Posterior vena cava (tissue), 2 donors: Measurements from ENCODE around the gene RPAP3. TPM values are rescaled to one million over a fixed set of nuclear protein-coding genes. Genes with fewer than 3 reads are reported as not detected.

Experiments
- DNase-seq: peaks from one replicate; pipeline ENCODE4 v3.0.0-alpha.2; 2020; ENCODE audit warnings: low spot score
- intact Hi-C, 2 donors: fragments of 100-400 bp; cut with DNase I; formaldehyde crosslinking; loops; one replicate each; pipeline versions ENCODE4 v1.14.1 to v1.14.2; 2022 to 2023
- long read RNA-seq, 2 donors: library from polyadenylated mRNA; unstranded; transcript quantifications; one replicate each; pipeline ENCODE4 v2.0.0, GENCODE V29; 2020 to 2021
- total RNA-seq, 2 donors: library from RNA; stranded (reverse); fragmentation: NEBNext Ultra II Directional; extraction: Animal tissue kit (Norgen Biotek cat#: 25700); gene quantifications; one replicate each; pipeline ENCODE4 v1.2.1, GENCODE V29; 2021
- donor health status: DM: yes; HTN: yes; CAD: no.
- donor health status: DM: yes; HTN: yes; CAD: no.

The RPAP3 gene
- 10 to 100 TPM; 23.2 to 24.0 TPM for total RNA-seq
- long read RNA-seq, donor 1, full-length matches to known transcripts = 11 of 15 reads
- long read RNA-seq, donor 1, partial matches to known transcripts = 3 of 15 reads
- long read RNA-seq, donor 1, other reads (novel, unspliced or antisense) = 1 of 15 reads
- long read RNA-seq, donor 2, full-length matches to known transcripts = 8 of 17 reads
- long read RNA-seq, donor 2, partial matches to known transcripts = 6 of 17 reads
- long read RNA-seq, donor 2, other reads (novel, unspliced or antisense) = 3 of 17 reads

GRCh38 chr12:47705566-47706425, at the start of gene RPAP3:
Gene RPAP3, minus strand, starts transcription at chr12:47706030. Its CDS starts 3,190 bp downstream, at chr12:47702840.
- intact Hi-C loops = no loop called here

DNA sequence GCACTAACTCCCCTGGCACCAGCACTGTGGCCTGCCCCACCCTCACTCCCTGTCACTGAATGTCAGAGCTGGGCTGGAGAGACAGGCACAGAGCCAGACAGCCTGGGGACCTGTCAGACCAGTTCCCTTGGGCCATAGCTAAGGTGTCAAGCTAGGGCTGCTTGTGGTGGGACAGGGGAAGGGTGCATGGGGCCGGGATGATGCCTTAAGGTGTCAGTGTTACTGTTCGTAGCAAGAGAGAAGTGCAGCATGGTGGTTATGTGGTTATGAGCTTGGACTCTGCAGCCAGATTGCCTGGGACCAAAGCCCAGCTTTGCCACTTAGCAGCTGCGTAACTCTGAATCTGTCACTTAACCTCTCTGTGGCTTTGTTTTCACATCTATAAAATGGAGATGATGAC, 49.1 kb upstream of the RPAP3 start:
- intact Hi-C loops = no loop called here
- no peak for DNase-seq

More at GRCh38 chr12:47705566-47706425, at the start of gene RPAP3:
- peak; percentile 99 for DNase-seq

- intact Hi-C loops = no loop called here
- DNase-seq = no peak
These were observed 48.3 kb upstream of the RPAP3 start for GRCh38 chr12:47754126-47754525.

- DNase-seq = no peak
- intact Hi-C loops = no loop called here
These were observed 47.5 kb upstream of the RPAP3 start for GRCh38 chr12:47753021-47754001.

GRCh38 chr12:47752552-47752951, 46.7 kb upstream of the RPAP3 start:
- intact Hi-C loops = no loop called here
- no peak for DNase-seq

GRCh38 chr12:47752121-47752520, 46.3 kb upstream of the RPAP3 start:
- DNase-seq = no peak
- intact Hi-C loops = no loop called here

DNA sequence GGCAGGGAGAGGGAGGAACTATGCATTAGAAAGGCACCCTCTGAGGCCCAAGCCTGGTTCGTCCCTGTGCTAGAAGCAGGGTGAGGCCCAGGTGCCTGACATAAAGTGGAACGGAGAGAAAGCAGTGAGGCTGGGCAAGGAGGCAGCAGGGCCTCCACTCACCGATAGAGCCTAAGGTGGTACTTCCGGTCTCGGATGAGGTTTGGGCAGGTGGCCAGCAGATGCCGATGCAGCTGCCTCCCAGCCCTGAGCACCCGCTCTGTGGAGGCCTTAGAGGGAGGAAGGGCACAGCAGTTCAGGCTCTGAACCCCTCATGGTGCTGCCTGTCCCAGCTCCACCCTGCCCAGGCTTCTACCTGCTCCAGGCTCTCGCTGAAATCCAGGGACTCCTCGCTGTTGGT, 45.7 kb upstream of the RPAP3 start:
- intact Hi-C loops = no loop called here
- DNase-seq = no peak

GRCh38 chr12:47750916-47751470, 45.2 kb upstream of the RPAP3 start:
- intact Hi-C loops = no loop called here
- no peak for DNase-seq

DNA sequence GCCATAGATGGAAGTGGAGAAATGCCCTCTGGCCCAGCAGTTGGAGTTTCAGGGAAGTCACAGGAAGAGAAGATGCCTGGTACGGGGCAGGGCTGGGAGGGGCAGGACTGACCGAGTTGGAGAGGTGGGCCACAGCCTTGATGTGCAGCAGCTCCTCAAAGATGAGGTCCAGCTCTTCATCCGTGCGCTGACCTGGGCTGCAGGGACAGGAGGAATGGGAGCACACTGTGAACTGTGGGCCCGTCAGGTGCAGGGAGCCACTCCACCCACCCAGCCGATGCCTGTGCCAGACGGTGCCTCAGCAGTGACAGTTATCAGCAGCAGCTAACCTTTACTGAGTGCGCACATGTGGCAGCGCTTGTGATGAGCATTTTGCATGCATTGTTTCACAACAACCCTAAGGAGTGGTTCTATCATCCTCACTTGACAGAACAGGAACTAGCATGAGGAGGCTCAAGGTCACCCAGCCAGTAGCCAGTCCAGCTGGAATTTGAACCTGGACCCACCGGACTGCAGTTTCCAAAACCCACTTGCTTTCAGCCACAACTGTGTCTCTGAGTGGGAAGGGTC, 44.5 kb upstream of the RPAP3 start:
- no peak for DNase-seq
- intact Hi-C loops = no loop called here

DNA sequence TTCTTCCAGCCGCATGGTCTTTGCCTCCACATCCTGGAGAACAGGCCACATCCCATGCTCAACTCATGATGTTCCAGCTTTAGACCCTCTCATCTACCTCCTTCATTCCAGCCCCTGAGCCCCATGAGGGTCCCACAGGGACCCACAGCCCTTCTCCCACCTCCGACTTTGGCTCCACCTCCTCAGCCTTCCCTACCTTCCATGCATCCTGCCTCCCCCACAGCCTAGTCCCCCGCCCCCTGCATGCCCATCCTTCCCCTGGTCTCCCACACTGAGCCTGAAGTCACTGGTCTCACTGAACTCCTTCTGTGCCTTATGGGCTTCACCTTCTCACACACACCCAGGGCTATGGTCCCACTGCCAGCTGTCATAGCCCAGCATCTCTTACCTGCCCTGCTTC, 43.1 kb upstream of the RPAP3 start:
- intact Hi-C loops = no loop called here
- DNase-seq = no peak

- intact Hi-C loops = no loop called here
- no peak for DNase-seq
These were observed 42.6 kb upstream of the RPAP3 start for GRCh38 chr12:47748507-47748828.

DNA sequence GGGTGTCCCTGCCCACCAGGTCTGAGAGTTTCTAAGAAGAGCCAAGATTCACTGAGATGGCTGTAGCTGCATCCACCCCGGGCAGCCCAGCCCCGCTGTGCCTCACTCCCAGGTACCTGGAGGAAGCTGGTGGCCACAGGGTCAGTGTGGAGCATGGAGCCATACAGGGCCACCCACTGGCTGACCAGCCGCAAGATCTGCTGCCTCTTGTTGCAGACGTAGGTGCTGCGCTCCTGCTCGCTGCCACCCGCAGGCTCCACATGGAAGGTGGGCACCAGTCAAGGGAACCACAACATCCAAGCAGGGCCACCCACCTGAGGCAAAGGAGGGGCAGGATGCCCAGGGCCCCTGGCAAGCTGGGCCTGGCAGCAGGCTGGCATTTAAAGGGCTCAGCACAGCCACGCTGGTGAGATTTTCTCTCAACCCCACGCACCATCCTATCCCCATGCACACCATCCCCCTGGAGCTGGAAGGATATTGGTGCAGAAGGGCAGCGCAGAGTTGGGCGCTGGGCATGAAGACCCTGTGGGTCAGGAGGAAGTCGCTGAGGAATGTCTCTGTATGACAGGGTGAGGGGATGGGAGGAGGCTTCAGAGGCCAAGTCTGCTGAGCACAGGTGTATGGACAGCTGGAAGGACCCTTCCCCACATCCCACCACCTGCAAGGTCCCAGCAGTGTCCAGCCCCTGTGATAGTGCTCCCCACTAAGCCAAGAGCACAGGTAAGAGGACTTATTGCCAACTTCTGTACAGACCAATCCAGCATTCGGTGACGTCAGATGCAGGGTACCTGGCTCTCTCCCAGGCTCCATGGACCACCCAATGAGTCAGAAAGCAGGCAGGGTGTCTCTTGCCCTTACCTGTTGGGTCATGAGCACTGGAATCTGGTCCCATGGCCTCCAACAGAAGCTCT, 42.0 kb upstream of the RPAP3 start:
- intact Hi-C loops = no loop called here
- no peak for DNase-seq

- DNase-seq = no peak
These were observed 41.3 kb upstream of the RPAP3 start for GRCh38 chr12:47747126-47747525.

GRCh38 chr12:47746523-47746922, 40.7 kb upstream of the RPAP3 start:
- no peak for DNase-seq
- intact Hi-C loops = no loop called here

More at GRCh38 chr12:47747126-47747525, 41.3 kb upstream of the RPAP3 start:
- intact Hi-C loops = no loop called here

DNA sequence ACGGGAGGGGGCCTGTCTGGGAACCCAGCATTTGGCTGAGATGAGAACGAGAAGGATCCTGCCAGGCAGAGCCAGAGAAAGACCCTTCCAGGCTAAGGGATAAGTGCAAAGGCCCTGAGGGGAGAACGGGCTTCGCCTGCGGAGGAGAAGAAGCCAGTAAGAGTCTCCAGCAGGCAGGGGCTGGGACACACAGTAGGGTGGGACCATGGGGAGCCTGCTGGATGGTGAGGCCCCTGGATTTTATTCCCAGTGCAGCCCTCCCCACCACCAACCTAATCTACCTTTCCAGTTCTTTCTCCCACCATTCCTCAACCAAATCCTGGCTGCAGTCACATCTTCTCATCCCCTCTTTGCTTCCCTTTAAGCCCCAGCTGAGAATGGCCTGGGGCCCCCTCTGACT, 40.2 kb upstream of the RPAP3 start:
- intact Hi-C loops = no loop called here
- no peak for DNase-seq

DNA sequence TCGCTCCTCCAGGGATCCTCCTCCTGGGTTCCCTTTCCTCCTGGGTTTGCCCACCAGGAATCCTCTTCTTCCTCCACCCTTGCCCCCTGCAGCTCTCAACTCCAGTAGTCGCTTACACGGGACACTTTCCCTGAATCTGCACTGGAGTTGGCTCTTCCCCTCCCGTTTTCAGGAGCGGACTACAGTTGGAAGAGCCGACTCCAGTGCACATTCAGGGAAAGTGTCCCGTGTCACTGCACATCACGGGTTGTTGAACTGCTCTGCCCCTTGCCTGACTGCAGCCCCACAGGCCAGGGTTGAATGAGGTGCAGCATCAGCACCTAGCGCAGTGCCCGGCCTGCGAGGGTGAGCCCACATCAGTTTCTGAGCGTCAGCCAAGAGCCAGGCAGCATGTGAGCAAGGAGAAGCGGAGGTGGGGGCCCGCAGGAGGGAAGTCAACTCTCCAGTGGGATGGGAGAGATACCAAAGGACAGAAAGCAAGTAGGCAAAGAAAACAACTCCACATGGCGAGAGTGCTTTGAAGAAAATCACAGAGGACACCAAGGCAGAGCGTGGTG, 39.7 kb upstream of the RPAP3 start:
- no peak for DNase-seq
- intact Hi-C loops = no loop called here

- intact Hi-C loops = loop anchor here in 1 of 2 donors (5.0 kb wide), 1 partner anchor 32 kb away; no protein-coding TSS in a partner anchor
These were observed 39.1 kb upstream of the RPAP3 start for GRCh38 chr12:47744778-47745436.

More at GRCh38 chr12:47744778-47745436, 39.1 kb upstream of the RPAP3 start:
- DNase-seq = no peak
